ENCODE data around the gene ZFYVE28.

Gene ZFYVE28

DNA sequence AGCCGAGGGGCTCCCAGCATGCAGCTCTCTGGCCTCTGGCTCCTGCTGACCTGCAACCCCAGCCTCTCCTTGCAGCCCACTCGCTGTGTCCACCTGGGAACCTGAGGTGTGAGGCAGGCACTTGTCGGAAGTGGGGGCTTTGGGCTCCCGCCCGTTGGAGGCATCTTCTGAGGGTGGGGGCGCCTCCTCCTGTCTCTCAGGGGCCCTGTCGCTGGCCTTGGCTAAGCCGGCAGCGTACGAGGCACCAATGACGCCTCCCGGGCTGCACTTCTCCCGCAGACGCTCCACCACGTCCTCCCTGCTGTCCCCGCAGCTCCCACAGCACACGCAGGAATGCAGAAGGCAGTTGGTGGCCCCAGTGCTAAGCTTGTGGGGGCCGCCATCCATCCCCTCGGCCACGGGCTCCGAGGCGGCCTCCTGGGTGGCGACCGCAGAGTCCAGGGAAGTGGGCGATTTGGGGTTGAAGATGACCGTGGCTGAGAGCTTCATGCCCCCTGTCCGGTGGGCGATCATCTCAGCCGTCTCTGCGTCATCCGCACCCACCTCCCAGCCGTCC, 114.0 kb downstream of the ZFYVE28 start:
- DNase-seq (ENCODE audit: low read depth, low spot score) = no peak

DNA sequence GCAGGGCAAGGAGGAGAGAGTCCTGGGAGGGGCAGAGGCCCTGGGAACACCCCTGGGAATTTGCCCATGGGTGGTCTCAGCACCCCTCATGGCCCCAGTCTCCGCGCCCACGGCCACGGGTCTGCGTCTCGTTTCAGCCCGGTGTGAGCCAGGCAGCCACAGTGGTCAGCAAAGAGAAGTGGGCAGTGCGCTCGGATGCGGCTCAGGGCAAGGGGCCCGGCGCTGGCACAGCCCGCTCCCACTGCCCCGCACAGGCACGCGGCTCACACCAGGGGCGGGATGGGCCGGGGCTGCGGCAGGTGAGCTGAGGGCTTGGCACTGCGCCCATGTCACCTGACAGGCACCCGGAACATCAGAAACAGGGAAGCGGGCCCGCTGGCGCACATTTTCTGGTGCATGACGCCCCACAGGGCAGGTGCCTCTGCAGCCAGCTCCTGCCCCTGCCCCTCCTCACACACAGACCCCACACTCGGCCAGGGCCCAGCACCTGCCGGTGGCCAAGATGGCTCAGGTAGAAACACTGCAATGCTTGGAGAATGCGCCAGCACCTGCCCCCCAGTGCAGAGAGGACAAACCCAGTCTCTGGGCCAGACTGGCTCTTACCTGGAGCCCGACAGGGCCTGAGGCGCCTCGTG, 114.6 kb downstream of the ZFYVE28 start:
- no peak for DNase-seq (ENCODE audit: low read depth, low spot score)

DNA sequence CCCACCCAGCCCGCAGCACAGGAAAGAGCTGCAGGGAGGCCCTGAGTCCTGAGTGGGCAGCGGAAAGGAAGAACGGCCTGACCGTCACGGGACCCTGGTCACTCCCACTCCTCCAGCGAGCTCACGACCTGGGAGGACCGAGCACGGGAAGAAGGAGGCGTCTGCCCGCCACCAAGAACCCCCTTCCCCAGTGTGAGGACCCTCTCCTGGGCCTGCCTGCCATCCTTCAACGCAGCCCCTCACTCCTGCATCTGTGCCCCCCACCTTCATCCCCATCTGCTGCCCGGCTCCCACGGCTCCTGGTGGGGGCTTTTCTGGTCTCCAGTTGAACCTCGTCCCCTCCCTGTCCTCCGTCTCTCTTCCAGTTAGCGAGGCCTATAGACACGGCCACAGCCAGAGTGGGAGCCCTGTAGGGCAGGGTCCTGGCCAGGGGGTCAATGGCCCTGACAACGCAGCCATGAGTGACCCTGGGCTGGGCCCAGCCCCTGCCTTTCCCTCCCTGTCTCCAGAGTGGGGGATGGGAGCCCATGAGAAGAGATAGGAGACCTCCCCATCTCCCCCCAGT, 115.2 kb downstream of the ZFYVE28 start:
- no peak for DNase-seq (ENCODE audit: low read depth, low spot score)

DNA sequence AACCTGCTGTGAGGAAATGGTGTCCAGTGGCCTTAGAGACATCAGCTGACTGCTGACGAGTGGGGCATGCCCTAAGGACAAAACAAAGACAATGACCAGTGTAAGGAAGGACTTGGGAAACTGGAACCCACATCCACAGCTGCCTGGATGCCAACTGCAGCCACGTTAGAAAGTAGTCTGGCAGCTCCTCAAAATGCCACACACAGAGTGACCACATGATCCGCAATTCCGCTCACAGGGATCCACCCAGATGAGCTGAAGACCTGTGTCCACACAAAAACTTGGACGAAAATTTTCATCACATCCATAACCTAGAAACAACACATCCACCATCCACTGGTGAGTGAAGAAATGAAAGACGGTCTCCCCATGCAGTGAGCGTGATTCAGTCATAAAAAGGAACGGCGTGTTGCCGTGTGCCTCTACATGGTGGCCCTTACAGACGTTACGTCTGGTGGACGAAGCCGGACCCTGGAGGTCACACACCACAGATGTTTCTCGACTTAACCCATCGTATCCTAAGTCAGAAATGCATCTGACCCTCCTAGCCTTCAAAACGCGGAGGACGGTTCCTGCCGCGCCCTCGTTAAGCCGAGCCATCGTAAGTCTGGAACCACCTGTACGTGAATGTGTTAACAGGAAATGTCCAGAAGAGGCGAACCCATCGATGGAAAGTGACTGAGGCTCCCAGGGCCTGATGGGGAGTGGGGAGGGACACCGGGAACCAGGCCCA, 115.9 kb downstream of the ZFYVE28 start:
- no peak for DNase-seq (ENCODE audit: low read depth, low spot score)

DNA sequence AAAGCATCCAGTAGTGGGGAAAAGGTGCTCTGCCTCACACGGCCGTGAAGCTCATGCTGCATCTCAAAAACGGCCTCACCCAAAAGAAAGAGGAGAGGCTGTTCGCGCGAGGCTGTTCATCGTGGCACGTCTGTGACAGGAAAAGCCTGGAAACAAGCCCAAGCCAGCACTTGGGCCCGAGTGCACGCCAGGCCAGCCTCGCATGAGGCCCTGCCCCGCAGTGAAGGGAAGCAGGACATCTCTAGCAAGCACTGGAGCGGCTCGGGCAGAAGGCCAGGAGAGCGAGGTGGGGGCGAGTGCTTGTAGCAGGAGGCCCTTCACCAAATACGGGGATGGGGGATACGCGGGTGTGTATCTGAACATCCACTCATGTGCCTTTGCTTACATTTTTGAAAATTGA, 116.6 kb downstream of the ZFYVE28 start:
- DNase-seq (ENCODE audit: low read depth, low spot score) = no peak

DNA sequence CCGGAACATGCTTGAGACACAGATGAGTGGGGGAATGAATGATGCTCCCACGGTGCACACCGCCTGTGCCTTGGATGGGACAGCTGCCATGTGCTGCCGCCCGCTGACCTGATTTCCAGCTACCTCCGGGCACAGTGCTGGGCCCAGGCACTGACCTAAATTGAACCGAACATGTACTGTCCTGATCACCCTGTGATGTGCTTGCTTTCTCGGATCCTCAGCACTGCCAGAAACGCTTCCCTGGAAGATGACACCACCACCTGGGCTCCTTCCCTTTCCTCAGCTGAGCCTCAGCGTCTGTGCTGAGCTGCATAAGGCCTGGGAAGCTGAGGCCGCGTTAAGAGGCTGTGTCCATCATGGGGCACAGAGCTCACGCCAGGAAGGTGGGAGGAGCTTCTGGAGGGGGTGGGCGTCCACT, 117.2 kb downstream of the ZFYVE28 start:
- DNase-seq (ENCODE audit: low read depth, low spot score) = no peak

DNA sequence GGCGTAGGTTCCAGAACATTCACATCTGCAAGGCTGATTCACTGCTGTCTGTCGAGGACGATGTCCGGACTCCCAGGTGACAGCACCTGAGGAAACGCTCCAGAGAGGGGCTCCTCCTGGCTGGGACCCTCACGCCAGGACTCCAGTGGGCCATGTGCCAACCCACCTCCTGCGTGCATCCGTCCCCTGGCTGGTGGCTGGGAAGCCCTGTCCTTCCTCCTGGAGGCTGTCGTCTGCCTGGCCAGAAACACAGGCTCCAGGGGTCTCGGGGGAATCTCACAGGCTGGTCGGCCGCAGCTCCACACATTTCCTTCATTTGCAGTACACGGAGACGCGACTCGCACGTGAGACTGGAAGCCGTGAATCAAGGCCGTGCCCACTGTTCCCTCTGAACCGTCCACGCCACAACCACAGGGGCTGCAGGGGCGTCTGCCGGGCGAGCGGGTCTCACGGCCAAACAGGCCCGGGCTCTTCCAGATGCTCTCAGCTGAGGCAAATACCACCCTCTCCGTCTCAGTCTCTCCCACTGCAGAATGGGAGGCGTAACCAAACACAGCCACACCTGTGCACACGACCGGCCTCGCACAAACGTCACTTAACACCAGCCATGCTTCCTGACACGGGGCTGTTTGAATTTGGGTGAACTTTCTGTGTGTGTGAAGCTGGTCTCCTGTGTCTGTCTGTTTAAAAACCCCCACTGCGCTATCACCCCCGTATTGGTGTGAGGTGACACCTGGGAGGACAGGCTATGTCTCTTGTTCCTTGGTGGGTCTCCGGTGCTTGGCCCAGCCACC, 117.8 kb downstream of the ZFYVE28 start:
- no peak for DNase-seq (ENCODE audit: low read depth, low spot score)

DNA sequence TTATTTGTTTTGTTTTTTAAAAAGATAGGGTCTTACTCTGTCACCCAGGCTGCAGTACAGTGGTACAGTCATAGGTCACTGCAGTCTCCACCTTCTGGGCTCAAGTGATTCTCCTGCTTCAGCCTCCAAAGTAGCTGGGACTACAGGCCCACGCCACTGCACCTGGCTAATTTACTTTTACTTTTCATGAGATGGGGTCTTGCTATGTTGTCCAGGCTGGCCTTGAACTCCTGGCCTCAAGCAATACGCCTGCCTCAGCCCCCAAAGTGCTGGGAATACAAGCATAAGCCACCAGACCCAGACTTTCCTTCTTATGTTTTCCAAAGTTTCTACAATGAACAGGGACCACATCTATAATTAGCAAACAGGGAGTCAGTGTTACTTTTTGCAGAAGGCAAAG, 118.7 kb downstream of the ZFYVE28 start:
- DNase-seq (ENCODE audit: low read depth, low spot score) = no peak

DNA sequence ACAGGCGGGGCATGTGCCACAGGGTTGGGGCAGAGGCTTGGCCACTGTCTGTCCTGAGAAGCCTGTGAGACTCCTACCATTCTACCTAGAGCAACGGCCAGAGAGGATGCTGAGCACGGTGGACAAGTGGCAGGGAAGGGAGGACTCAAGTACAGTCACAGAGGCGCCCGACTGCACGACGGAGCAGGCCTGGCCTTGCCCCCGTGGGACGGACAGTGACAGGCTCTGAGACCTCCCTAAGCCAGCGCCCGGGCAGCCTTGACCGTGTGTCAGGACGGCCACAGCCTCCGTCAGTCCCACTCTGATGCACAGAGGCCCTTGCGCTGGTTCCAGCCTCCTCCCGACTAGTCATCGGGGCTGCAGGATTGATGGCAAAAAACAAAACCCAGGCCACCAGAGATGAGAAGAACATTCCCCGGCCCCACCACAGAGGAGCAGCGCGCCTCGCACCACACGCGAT, 119.9 kb downstream of the ZFYVE28 start:
- no peak for DNase-seq (ENCODE audit: low read depth, low spot score)

DNA sequence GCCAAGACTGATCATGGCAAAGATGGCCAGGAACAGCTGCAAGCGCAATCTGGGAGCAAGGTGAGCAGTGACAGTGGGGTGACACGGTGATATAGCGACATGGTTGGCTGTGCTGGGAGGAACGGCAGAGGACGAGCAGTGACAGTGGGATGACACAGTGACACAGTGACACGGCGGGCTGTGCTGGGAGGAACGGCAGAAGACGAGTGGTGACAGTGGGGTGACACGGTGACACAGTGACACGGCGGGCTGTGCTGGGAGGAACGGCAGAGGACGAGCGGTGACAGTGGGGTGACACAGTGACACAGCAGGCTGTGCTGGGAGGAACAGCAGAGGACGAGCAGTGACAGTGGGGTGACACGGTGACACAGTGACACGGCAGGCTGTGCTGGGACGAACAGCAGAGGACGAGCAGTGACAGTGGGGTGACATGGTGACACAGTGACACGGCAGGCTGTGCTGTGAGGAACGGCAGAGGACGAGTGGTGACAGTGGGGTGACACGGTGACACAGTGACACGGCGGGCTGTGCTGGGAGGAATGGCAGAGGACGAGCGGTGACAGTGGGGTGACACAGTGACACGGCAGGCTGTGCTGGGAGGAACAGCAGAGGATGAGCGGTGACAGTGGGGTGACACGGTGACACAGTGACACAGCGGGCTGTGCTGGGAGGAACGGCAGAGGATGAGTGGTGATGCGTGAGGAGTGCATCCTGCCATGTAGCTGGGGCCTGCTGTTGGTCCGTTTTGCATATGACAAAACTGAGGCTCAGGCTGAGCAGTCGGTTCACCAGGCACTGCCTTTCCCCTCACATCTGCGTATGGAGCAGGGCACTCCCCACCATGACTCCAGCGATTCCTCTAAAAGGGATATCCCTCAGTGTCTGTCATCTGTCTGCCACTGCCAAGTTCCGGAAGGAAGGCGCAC, 120.6 kb downstream of the ZFYVE28 start:
- no peak for DNase-seq (ENCODE audit: low read depth, low spot score)

DNA sequence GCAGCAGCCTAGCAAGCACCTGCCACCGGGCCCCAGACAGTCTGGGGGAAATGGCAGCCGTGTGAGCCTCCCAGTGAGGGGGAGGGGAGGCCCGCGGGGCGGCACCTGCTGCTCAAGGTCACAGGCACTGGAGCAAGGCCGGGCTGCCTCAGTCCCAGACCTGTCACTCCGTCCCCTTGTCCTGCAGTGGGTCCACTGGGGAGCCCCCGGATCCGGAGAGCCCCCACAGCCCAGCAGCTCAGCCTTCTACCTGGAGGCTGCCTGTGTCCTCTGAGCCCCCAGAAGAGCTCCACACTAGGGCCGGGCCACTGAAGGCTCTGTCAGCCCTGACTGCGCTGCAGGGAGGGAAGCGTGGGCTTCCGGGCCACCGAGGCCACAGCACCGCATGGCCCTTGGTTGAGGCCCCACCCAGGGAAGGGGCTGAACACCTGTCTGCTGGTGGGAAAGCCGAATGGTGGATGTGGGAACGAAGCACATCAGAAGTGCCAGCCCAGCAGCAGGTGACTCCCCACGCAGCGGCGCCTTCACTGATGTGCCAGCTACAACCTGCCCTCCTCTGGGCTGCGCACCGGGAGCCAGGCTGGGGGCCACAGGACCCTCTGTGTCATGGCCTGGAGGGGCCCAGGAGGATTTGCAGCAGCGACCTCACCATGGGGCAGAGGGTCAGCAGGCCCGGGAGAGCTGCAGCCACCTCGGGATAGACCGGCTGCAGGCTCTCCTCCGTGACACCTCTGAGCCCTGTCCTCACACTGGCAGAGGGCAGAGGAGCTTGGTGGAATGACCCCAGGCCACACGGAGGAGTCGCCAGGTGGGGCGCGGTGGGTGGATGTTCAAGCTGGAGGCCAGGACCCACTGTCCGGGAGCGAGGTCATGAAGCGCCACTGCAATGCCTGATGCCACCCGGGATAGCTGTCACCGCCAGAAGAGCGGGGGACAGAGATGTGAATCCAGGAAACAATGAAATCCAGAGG, 121.5 kb downstream of the ZFYVE28 start:
- no peak for DNase-seq (ENCODE audit: low read depth, low spot score)

DNA sequence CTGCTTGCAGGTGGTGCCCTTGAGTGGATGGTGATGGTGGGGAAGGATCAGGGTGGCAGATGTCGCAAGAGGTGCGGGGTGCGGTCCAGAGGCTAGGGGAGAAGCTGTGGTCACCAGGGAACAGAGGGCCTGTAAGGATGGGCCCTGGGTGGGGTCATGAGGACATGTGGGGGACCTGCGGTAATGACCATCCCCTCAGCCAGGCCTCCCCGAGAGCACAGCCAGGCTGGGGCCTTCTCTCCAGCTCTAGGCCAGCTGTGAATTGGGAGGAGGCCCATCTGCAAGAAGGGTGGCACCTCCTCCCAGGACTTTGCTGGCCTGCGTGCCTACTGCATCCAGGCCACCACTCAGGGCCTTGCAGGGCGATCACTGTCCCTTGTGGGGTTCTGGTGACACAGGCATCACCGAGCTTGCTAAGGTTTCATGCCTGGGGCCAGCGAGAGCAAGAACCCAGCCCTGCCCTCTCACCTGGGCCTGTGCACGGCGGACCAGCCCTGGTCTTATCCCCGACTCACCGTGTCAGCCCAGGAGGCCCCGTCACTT, 122.5 kb downstream of the ZFYVE28 start:
- no peak for DNase-seq (ENCODE audit: low read depth, low spot score)

DNA sequence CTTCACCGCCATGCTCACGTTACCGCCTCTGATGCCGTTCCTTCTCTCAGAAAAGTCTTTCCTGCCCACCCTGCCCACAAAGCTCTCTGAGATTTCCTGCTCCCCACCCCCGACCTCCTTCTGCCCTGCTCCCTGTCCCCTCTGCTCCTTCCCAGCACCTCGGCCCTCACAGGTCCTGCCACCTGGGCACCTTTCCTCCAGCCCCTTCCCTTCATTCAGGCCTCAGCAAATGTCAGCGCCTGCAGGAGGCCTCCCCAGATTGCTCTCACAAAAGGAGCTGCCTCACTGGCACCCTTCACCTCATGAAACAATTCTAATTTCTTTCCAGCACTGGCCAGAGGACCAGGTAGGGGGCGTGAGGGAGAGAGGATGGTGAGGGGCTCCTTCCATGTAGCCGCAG, 122.9 kb downstream of the ZFYVE28 start:
- DNase-seq (ENCODE audit: low read depth, low spot score) = no peak

DNA sequence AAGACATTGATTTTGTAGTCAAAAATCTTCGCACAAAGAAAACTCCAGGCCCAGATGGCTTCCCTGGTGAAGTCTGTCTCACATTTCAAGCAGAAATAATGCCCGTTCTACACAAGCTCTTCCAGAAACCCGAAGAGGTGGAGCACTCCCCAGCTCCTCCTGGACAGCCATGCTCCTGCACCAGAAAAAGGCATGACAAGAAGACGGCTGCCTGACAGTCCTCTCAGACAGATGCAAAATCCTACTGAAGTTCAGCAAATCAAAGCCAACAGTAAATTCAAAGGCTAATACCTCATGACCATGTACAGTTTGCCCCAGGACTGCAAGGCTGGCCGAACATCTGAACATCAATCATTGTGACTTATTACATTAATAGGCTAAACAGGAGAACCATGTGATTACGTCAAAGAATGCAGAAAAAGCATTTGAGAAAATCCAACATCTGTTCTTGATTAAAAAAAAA, 125.8 kb downstream of the ZFYVE28 start:
- no peak for DNase-seq (ENCODE audit: low read depth, low spot score)

DNA sequence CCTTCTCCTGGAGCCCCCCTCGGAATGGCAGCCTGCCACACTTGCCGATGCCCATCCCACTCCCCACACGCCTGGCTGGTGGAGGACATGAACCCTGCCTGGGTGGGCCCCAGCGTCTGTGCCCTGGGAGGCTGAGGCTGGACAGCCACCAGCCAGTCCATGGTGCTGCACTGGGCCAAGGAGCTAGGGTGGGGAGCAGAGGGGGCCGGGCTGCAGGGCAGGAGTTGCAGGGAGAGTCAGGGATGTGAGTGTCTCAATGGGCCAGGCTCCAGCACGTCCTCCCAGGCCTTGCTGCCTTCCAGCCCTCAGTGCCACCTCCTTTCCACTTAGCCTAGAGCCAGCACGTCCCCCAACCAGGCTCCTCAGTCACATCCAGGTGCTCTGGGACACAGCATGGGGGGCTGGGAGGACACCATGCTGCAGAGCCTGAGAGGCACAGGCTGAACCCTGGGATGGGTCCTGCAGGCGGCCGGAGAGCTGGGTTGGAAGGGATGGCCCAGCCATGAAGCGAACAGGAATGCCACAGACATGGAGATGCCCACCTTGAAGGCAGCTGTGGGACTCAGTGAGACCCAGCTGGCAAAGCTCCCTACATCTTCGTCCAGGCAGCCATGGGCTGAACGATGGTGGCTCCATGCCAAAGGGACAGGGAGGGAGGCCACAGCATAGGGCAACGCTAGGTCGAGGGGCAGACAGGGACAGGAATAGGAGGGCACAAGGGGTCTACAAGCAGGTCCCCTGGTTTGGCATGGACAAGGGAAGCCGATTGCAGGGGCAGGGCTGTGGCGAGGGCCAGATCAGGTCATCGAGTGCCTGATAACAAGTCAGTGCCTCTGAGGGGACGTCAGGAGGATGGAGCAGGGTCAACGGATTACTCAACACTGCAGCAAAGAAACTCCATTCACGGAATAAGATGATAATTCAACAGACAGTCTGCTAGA, 126.5 kb downstream of the ZFYVE28 start:
- DNase-seq (ENCODE audit: low read depth, low spot score) = no peak

DNA sequence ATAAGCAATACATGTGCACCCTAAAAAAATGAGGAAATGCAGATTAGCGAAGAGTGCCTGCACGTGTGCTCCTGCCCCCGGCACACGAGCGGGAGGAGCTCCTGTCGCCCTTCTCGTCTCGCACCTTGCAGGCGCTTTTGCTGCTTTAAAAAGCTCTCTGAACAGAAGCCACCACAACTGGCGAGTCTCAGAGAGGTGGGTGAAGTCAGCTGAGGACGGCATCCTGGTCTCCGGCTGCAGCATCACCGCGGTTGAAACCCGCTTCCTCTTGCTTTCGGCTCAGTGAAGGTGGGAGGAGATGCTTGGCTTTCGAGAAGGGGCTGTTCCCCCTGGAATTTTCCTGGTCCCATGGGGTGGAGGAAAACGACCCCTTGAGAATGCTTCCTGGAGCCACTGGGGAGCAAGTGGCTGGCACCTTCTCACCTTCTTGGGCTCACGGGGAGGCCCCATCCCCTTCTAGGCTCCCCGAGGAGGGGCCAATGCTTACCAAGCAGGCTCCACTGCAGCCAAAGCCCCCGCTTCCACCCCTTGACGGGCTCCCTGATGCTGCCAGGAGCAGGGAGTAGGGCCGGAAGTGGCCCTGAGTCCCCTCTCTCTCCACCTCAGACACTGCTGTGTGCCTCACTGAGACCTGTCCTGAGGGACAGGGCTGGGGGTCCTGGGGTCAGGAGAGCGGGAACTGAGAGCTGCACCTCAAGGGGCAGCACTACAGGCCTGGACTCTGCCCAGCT, 127.3 kb downstream of the ZFYVE28 start:
- DNase-seq (ENCODE audit: low read depth, low spot score) = no peak

DNA sequence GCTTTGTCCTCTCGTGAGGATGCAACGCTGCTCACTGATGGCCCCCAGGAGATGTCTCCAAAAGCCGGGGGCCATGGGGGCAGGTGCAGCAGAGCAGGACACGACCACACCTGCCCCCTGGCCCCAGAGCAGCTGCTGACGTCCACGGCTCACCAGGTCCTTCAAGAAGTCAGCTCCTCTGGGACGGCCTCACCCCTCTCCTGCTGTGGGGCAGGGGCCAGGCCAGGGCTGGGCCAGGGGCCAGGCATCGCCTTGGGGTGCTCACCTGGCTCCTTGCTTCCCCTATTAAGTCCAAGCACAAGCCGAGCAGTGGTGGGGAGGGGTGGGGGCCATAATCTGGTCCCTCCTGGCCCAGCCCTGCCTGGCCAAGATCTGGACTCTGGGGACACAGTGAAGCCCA, 128.0 kb downstream of the ZFYVE28 start:
- DNase-seq (ENCODE audit: low read depth, low spot score) = no peak

DNA sequence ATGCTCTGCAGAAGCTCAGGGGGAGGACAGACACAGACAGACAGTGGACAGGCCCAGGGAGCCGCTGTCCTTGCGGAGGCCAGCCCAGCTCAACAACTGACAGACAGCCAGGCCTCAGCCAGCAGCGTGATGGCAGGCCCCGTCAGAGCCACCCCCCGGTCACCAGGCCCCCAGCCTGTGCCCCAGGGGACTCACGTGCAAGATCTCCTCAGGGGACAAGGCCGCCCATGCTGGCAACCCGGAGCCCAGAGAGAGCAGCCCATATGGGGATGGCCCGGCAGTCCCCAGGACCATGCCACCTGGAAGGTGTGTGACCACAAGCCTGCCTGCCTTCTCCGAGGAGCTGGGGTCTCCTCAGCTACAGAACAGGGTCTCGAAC, 128.5 kb downstream of the ZFYVE28 start:
- no peak for DNase-seq (ENCODE audit: low read depth, low spot score)

All from brain pericyte (primary cell).